Measurements from ENCODE around the gene PCDHA11.
"Not testable (repeated sequence)": the region's sequence is repeated elsewhere in the genome, so short reads cannot be mapped to it uniquely, and the experiment has no call there.

Gene PCDHA11

DNA sequence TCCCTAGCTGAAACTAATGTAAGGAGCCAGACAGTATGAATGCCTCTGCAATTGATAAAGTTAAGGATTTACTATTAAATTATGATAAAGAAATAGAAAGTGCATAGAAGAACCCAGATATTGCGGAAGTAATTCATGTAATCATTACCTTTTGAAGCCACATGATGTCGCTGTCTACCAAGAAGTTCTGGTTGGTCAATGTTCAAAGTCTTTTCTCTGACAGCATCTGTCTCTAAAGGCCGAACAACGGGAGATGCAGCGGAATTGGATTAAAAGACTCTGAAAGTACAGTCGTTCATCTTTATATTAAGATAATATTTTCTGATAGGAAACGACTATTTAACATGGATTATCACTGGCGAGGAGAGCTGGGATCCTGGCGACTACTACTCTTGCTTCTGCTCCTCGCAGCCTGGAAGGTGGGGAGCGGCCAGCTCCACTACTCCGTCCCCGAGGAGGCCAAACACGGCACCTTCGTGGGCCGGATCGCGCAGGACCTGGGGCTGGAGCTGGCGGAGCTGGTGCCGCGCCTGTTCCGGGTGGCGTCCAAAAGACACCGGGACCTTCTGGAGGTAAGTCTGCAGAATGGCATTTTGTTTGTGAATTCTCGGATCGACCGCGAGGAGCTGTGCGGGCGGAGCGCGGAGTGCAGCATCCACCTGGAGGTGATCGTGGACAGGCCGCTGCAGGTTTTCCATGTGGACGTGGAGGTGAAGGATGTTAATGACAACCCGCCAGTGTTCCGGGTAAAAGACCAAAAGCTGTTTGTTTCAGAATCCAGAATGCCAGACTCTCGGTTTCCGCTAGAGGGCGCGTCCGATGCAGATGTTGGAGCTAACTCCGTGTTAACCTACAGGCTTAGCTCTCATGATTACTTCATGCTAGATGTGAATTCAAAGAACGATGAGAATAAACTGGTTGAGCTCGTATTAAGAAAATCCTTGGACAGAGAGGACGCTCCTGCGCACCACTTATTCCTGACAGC is 27.5 kb upstream of the PCDHA11 start, which contains the start of gene PCDHA8:
Gene PCDHA8, plus strand, starts transcription at position 210 of the 985 bp plus-strand sequence. Its CDS starts 135 bp downstream, at position 345.
- Mint-ChIP-seq H3K36me3 (no peaks in the 10 kb centered on the region), H3K4me3 (no peak within 1 kb of the TSS), H3K9me3 (peaks cover under 1 to 13% of the 10 kb centered on the region in 2 donors), H3K27me3 (peaks cover 15 to 27% of the 10 kb centered on the region in 2 donors), H3K4me1 (no peaks in the 10 kb centered on the region), H3K27ac (no peak within 1 kb of the TSS)
- ATAC-seq (replicated peaks) (no peak), DNase-seq (no peak)

DNA sequence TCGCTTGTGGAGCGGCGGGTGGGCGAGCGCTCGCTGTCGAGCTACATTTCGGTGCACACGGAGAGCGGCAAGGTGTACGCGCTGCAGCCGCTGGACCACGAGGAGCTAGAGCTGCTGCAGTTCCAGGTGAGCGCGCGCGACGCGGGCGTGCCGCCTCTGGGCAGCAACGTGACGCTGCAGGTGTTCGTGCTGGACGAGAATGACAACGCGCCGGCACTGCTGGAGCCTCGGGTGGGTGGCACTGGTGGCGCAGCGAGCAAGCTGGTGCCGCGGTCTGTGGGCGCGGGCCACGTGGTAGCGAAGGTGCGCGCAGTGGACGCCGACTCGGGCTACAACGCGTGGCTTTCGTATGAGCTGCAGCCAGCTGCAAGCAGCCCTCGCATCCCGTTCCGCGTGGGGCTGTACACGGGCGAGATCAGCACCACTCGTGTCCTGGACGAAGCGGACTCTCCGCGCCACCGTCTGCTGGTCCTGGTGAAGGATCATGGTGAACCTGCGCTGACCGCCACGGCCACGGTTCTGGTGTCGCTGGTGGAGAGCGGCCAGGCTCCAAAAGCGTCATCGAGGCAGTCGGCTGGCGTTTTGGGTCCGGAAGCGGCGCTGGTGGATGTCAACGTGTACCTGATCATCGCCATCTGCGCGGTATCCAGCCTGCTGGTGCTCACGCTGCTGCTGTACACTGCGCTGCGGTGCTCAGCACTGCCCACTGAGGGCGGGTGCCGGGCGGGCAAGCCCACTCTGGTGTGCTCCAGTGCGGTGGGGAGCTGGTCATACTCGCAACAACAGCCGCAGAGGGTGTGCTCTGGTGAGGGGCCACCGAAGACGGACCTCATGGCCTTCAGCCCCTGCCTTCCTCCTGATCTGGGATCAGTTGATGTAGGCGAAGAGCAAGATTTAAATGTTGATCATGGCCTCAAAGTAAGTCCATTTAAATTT is 25.7 kb upstream of the PCDHA11 start:
- peaks cover 5 to 17% of the 10 kb centered on the region in 2 donors for H3K9me3 Mint-ChIP-seq
- DNase-seq (no peak), ATAC-seq (replicated peaks) (no peak)
- H3K4me3 Mint-ChIP-seq = no peak overlapping the region
- no peaks in the 10 kb centered on the region for H3K36me3 Mint-ChIP-seq
- no peak overlapping the region for H3K27ac Mint-ChIP-seq
- no peaks in the 10 kb centered on the region for H3K4me1 Mint-ChIP-seq
- H3K27me3 Mint-ChIP-seq = peaks cover 26 to 31% of the 10 kb centered on the region in 2 donors

DNA sequence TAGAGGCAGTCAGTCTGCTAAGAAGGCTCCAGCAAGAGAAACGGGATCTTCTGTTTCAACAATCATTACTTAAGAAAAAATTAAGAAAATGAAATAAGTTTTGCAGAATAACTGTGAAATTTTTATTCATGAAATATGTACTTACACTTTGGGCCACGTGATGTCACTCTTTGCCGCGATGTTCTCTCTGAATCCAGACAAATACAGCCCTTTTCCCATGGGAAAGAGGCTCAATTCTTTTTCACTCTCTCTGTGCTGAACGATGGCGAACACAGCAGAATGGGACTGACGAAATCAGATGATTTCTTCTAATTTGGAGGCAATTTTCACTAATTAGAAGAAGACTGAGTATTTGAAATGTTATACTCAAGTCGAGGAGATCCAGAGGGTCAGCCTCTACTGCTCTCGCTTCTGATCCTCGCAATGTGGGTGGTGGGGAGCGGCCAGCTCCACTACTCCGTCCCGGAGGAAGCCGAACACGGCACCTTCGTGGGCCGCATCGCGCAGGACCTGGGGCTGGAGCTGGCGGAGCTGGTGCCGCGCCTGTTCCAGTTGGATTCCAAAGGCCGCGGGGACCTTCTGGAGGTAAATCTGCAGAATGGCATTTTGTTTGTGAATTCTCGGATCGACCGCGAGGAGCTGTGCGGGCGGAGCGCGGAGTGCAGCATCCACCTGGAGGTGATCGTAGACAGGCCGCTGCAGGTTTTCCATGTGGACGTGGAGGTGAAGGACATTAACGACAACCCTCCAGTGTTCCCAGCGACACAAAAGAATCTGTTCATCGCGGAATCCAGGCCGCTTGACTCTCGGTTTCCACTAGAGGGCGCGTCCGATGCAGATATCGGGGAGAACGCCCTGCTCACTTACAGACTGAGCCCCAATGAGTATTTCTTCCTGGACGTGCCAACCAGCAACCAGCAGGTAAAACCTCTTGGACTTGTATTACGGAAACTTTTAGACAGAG is 20.3 kb upstream of the PCDHA11 start, which contains the start of gene PCDHA9:
Gene PCDHA9, plus strand, starts transcription at position 244 of the 964 bp plus-strand sequence. Its CDS starts 114 bp downstream, at position 358.
- not testable (repeated sequence) for H3K27ac Mint-ChIP-seq; H3K4me1 Mint-ChIP-seq; H3K36me3 Mint-ChIP-seq; ATAC-seq (replicated peaks); H3K4me3 Mint-ChIP-seq; H3K9me3 Mint-ChIP-seq; DNase-seq
- peaks cover 14 to 23% of the 10 kb centered on the region in 2 donors for H3K27me3 Mint-ChIP-seq

DNA sequence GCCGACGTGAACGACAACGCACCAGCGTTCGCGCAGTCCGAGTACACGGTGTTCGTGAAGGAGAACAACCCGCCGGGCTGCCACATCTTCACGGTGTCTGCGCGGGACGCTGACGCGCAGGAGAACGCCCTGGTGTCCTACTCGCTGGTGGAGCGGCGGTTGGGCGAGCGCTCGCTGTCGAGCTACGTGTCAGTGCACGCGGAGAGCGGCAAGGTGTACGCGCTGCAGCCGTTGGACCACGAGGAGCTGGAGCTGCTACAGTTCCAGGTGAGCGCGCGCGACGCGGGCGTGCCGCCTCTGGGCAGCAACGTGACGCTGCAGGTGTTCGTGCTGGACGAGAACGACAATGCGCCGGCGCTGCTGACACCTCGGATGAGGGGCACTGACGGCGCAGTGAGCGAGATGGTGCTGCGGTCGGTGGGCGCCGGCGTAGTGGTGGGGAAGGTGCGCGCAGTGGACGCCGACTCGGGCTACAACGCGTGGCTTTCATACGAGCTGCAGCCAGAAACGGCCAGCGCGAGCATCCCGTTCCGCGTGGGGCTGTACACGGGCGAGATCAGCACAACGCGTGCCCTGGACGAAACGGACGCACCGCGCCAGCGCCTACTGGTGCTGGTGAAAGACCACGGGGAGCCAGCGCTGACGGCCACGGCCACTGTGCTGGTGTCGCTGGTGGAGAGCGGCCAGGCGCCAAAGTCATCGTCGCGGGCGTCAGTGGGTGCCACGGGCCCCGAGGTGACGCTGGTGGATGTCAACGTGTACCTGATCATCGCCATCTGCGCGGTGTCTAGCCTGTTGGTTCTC is 18.7 kb upstream of the PCDHA11 start:
- H3K27ac Mint-ChIP-seq; H3K4me3 Mint-ChIP-seq; H3K4me1 Mint-ChIP-seq; DNase-seq; H3K36me3 Mint-ChIP-seq; H3K9me3 Mint-ChIP-seq; ATAC-seq (replicated peaks): not testable (repeated sequence)
- peaks cover 14 to 26% of the 10 kb centered on the region in 2 donors for H3K27me3 Mint-ChIP-seq

DNA sequence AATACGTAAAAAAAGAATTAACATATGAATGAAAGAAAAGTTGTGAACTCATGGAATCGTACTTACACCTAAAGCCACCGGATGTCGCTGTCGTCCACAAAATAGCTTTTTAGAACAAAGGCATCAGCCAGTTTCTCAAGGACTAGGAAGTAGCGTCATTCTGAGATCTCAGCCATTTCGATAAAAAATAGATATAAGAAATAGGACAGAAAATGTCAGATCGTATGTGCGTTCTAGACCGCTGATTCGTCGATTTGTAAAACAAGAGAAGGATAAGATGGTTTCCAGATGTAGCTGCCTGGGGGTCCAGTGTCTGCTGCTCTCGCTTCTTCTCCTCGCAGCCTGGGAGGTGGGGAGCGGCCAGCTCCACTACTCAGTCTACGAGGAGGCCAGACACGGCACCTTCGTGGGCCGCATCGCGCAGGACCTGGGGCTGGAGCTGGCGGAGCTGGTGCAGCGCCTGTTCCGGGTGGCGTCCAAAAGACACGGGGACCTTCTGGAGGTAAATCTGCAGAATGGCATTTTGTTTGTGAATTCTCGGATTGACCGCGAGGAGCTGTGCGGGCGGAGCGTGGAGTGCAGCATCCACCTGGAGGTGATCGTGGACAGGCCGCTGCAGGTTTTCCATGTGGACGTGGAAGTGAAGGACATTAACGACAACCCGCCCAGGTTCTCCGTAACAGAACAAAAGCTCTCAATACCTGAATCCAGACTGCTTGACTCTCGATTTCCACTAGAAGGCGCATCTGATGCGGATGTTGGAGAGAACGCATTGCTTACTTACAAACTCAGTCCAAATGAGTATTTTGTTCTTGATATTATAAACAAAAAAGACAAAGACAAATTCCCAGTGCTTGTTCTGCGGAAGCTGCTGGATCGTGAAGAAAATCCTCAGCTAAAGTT is 12.7 kb upstream of the PCDHA11 start, which contains the start of gene PCDHA10:
Gene PCDHA10, plus strand, starts transcription at position 126 of the 903 bp plus-strand sequence. Its CDS starts 152 bp downstream, at position 278.
- Mint-ChIP-seq H3K4me3 (no peak within 1 kb of the TSS), H3K4me1 (no peaks in the 10 kb centered on the region), H3K9me3 (peaks cover 6 to 12% of the 10 kb centered on the region in 2 donors), H3K27me3 (peaks cover 12 to 31% of the 10 kb centered on the region in 2 donors), H3K27ac (no peak within 1 kb of the TSS), H3K36me3 (peaks cover 4 to 7% of the 10 kb centered on the region in 2 donors)
- DNase-seq = no peak
- no peak for ATAC-seq (replicated peaks)

DNA sequence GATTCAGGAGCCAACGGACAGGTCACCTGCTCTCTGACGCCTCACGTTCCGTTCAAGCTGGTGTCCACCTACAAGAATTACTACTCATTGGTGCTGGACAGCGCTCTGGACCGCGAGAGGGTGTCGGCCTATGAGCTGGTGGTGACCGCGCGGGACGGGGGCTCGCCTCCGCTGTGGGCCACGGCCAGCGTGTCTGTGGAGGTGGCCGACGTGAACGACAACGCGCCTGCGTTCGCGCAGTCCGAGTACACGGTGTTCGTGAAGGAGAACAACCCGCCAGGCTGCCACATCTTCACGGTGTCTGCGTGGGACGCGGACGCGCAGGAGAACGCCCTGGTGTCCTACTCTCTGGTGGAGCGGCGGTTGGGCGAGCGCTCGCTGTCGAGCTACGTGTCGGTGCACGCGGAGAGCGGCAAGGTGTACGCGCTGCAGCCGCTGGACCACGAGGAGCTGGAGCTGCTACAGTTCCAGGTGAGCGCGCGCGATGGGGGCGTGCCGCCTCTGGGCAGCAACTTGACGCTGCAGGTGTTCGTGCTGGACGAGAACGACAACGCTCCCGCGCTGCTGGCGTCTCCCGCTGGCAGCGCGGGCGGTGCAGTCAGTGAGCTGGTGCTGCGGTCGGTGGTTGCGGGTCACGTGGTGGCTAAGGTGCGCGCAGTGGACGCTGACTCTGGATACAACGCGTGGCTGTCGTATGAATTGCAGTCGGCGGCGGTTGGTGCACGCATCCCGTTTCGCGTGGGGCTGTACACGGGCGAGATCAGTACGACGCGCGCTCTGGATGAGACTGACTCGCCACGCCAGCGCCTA is 11.4 kb upstream of the PCDHA11 start:
- Mint-ChIP-seq H3K27ac (no peak overlapping the region), H3K27me3 (peaks cover 12 to 36% of the 10 kb centered on the region in 2 donors), H3K9me3 (peaks cover 6 to 12% of the 10 kb centered on the region in 2 donors), H3K4me3 (no peak overlapping the region), H3K4me1 (no peaks in the 10 kb centered on the region), H3K36me3 (peaks cover 4 to 8% of the 10 kb centered on the region in 2 donors)
- ATAC-seq (replicated peaks) (no peak), DNase-seq (no peak)

DNA sequence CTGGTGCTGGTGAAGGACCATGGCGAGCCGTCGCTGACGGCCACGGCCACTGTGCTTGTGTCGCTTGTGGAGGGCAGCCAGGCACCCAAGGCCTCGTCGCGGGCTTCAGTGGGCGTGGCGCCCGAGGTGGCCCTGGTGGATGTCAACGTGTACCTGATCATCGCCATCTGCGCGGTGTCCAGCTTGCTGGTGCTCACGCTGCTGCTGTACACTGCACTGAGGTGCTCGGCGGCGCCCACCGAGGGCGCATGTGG is 10.8 kb upstream of the PCDHA11 start:
- H3K4me1 Mint-ChIP-seq = no peaks in the 10 kb centered on the region
- H3K9me3 Mint-ChIP-seq = peaks cover 6 to 12% of the 10 kb centered on the region in 2 donors
- ATAC-seq (replicated peaks) (no peak), DNase-seq (no peak)
- no peak overlapping the region for H3K4me3 Mint-ChIP-seq
- no peak overlapping the region for H3K27ac Mint-ChIP-seq
- H3K27me3 Mint-ChIP-seq = peaks cover 12 to 40% of the 10 kb centered on the region in 2 donors
- peaks cover 4 to 11% of the 10 kb centered on the region in 2 donors for H3K36me3 Mint-ChIP-seq

DNA sequence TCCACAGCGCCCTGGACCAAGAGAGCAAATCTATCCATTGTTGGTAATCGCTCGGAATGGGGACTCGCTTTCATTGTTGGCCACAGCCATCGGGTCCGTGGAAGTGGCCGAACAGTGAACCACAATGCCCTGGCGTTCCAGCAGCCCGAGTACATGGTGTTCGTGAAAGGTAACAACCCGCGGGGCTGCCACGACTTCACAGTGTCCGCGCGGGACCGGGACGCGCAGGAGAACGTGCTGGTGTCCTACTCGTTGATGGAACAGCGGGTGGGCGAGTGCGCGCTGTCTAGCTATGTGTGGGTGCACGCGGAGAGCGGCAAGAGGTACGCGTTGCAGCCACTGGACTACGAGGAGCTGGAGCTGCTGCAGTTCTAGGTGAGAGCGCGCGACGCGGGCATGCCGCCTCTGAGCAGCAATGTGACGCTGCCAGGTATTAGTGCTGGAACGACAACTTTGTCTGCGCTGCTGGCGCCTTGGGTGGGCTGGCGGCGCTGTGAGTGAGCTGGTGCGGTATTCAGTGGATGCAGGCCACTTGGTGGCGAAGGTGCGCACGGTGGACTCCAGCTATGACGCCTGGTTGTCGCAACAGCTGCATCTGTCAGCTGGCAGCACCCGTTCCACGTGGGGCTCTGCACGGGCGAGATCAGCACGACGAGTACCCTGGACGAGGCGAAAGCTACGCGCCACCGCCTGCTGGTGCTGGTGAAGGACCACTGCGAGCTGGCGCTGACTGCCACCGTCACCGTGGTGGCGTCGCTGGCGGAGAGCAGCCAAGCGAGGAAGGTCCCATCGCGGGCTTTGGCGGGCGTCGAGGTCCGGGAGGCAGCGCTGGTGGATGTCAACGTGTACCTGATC is 6.1 kb upstream of the PCDHA11 start:
- no peak for DNase-seq
- H3K4me1 Mint-ChIP-seq = no peaks in the 10 kb centered on the region
- no peak overlapping the region for H3K27ac Mint-ChIP-seq
- H3K27me3 Mint-ChIP-seq = peaks cover 3 to 19% of the 10 kb centered on the region in 2 donors
- H3K9me3 Mint-ChIP-seq = peaks cover 3 to 4% of the 10 kb centered on the region in 2 donors
- H3K36me3 Mint-ChIP-seq = peaks cover 1 to 3% of the 10 kb centered on the region in 2 donors
- no peak for ATAC-seq (replicated peaks)
- H3K4me3 Mint-ChIP-seq = no peak overlapping the region

DNA sequence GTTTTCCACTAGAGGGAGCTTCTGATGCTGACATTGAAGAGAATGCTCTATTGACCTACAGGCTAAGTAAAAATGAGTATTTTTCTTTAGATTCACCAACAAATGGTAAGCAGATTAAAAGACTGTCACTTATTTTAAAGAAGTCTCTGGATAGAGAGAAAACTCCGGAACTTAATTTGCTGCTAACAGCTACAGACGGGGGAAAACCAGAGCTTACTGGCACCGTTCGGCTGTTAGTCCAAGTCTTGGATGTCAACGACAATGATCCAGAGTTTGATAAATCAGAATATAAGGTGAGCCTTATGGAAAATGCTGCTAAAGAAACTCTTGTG is 764 bp downstream of the PCDHA11 start:
- Mint-ChIP-seq H3K27me3 (peaks cover 4 to 14% of the 10 kb centered on the region in 2 donors), H3K36me3 (peaks cover 0 to 3% of the 10 kb centered on the region in 2 donors), H3K9me3 (peaks cover 0 to 3% of the 10 kb centered on the region in 2 donors), H3K4me1 (no peaks in the 10 kb centered on the region), H3K4me3 (no peak overlapping the region), H3K27ac (no peak overlapping the region)
- ATAC-seq (replicated peaks) (no peak), DNase-seq (no peak)

DNA sequence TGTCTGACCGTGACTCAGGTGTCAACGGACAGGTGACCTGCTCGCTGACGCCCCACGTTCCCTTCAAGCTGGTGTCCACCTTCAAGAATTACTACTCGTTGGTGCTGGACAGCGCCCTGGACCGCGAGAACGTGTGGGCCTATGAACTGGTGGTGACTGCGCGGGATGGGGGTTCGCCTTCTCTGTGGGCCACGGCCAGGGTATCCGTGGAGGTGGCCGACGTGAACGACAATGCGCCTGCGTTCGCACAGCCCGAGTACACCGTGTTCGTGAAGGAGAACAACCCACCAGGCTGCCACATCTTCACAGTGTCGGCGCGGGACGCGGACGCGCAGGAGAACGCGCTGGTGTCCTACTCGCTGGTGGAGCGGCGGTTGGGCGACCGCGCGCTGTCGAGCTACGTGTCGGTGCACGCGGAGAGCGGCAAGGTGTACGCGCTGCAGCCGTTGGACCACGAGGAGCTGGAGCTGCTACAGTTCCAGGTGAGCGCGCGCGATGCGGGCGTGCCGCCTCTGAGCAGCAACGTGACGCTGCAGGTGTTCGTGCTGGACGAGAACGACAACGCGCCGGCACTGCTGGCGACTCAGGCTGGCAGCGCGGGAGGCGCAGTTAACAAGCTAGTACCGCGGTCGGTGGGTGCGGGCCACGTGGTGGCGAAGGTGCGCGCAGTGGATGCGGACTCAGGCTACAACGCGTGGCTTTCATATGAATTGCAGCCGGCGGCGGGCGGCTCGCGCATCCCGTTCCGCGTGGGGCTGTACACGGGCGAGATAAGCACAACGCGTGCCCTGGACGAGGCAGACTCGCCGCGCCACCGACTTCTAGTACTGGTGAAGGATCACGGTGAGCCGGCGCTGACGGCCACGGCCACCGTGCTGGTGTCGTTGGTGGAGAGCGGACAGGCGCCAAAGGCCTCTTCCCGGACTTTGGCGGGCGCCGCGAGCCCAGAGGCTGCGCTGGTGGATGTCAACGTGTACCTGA is 1.8 kb downstream of the PCDHA11 start:
- Mint-ChIP-seq H3K9me3 (peaks cover 0 to 3% of the 10 kb centered on the region in 2 donors), H3K4me1 (no peaks in the 10 kb centered on the region), H3K27ac (no peak overlapping the region), H3K27me3 (peaks cover 4 to 19% of the 10 kb centered on the region in 2 donors), H3K4me3 (no peak overlapping the region), H3K36me3 (peaks cover 0 to 3% of the 10 kb centered on the region in 2 donors)
- no peak for ATAC-seq (replicated peaks)
- DNase-seq = no peak

Data from stimulated activated naive B cell treated with anti-CD40 and anti-IgM and Interleukin-4, amounts not matched to agents 10 μg/mL and 1 μg/mL and 100 μg/mL, for 72 hours (primary cell).